GM12878 (cell line): Measurements from ENCODE around the gene RIMS1. TPM values are rescaled to one million over a fixed set of nuclear protein-coding genes. Genes with fewer than 3 reads are reported as not detected.

Experiments used
- ATAC-seq: fragments of 200-7000 bp; cut with Tn5 transposase; 3 replicates; pipeline ENCODE4 v1.9.1; 2020; ENCODE audit warnings: mild to moderate bottlenecking, moderate library complexity
- BruUV-seq: library from RNA; stranded (reverse); fragments of 400-500 nt; replicated peaks from 2 replicates; lab custom pipeline; 2021; lab: Mats Ljungman, UMichigan
- CTCF ChIA-PET: fragments of 300-600 bp; sonication (Branson Sonifier 250); formaldehyde crosslinking; extraction: SDS; loops from one replicate; lab custom pipeline; 2021; ENCODE audit warnings: inconsistent platforms; lab: Yijun Ruan, JAX
- POLR2A ChIA-PET: fragments of 350-600 bp; formaldehyde crosslinking; extraction: SDS; loops from one replicate; lab custom pipeline; 2021; ENCODE audit warnings: inconsistent platforms; lab: Charles Lee
- RAD21 ChIA-PET: fragments of 300-600 bp; sonication (Branson Sonifier 250); formaldehyde crosslinking; loops from one replicate; lab custom pipeline; 2023; ENCODE audit warnings: antibody characterized with exemption; ENCODE audit not compliant: unreplicated experiment; lab: Charles Lee
- SMC1A ChIA-PET: fragments of 300-600 bp; sonication (Branson Sonifier 250); formaldehyde crosslinking; loops from one replicate; lab custom pipeline; 2023; ENCODE audit not compliant: unreplicated experiment, uncharacterized antibody; lab: Charles Lee
- DNase-seq: peaks from one replicate; pipeline ENCODE4 v3.0.0-alpha.2; 2011; ENCODE audit warnings: low read depth, low spot score
- FAIRE-seq: peaks from 3 replicates; lab custom pipeline; 2011; peaks lifted over from hg19 to GRCh38; lab: Jason Lieb, UNC
- H2AFZ ChIP-seq: 2 replicates; pipeline ENCODE4 v1.6.0; 2011; ENCODE audit warnings: low read depth, low read length, control low read depth; ENCODE audit not compliant: control insufficient read depth
- H3K27ac ChIP-seq: 2 replicates; pipeline ENCODE4 v1.5.1; 2011; ENCODE audit warnings: control low read depth; ENCODE audit not compliant: control insufficient read depth, insufficient read depth
- H3K27me3 ChIP-seq, 2 experiments: replicated peaks in 1 of 2; 2 replicates each; pipeline versions ENCODE4 v1.6.0 to v1.6.1; 2011; ENCODE audit warnings: low read length in 1 of 2; ENCODE audit not compliant: control insufficient read depth in 2 of 2, insufficient read depth in 2 of 2
- H3K36me3 ChIP-seq, 2 experiments: 2 replicates each; pipeline ENCODE4 v1.5.1; 2011; ENCODE audit warnings: low read length in 1 of 2; ENCODE audit not compliant: control insufficient read depth in 2 of 2, insufficient read depth in 2 of 2
- H3K4me1 ChIP-seq: 2 replicates; pipeline ENCODE4 v1.6.1; 2011; ENCODE audit warnings: mild to moderate bottlenecking, low read length, moderate library complexity, mixed read lengths; ENCODE audit not compliant: control insufficient read depth, insufficient read depth
- H3K4me2 ChIP-seq: 2 replicates; pipeline ENCODE4 v1.6.0; 2011; ENCODE audit warnings: control low read depth; ENCODE audit not compliant: control insufficient read depth, insufficient read depth
- H3K4me3 ChIP-seq: fragments of 200-600 bp; sonication (generic); 2 replicates; pipeline ENCODE4 v1.5.1; 2016
- H3K79me2 ChIP-seq: 2 replicates; pipeline ENCODE4 v1.6.0; 2011; ENCODE audit warnings: low read length; ENCODE audit not compliant: control insufficient read depth, insufficient read depth
- H3K9ac ChIP-seq: 2 replicates; pipeline ENCODE4 v1.8.0; 2011; ENCODE audit warnings: low read length, control low read depth, mixed read lengths; ENCODE audit not compliant: control insufficient read depth, insufficient read depth
- H3K9me3 ChIP-seq: replicated peaks from 3 replicates; pipeline ENCODE4 v1.5.1; 2011; ENCODE audit warnings: mild to moderate bottlenecking, low read length; ENCODE audit not compliant: control insufficient read depth, insufficient read depth
- H4K20me1 ChIP-seq: 2 replicates; pipeline ENCODE4 v1.6.0; 2011; ENCODE audit not compliant: control insufficient read depth, insufficient read depth
- BACH1 ChIP-seq: fragments of 450-650 bp; IDR thresholded peaks from 2 replicates; pipeline ENCODE4 v1.6.1; 2017; ENCODE audit warnings: mild to moderate bottlenecking, borderline replicate concordance
- BCLAF1 ChIP-seq: fragments of 450-650 bp; IDR thresholded peaks from 2 replicates; pipeline ENCODE4 v1.6.1; 2017; ENCODE audit warnings: antibody characterized with exemption, mild to moderate bottlenecking, moderate library complexity
- CBX3 ChIP-seq: fragments of 200-600 bp; sonication (generic); IDR thresholded peaks from 2 replicates; pipeline ENCODE4 v1.6.1; 2016; ENCODE audit warnings: low read depth, borderline replicate concordance
- ESRRA ChIP-seq: IDR thresholded peaks from 2 replicates; pipeline ENCODE4 v1.6.1; 2012; ENCODE audit warnings: mild to moderate bottlenecking, low read length, improper control_type of control experiment
- EZH2 ChIP-seq: IDR thresholded peaks from 2 replicates; pipeline ENCODE4 v1.6.1; 2012; ENCODE audit warnings: low read depth, mild to moderate bottlenecking, control low read depth, inconsistent platforms, low read length, borderline replicate concordance; ENCODE audit not compliant: control insufficient read depth
- FOS ChIP-seq: IDR thresholded peaks from 3 replicates; pipeline ENCODE4 v1.6.1; 2011; ENCODE audit warnings: borderline replicate concordance; ENCODE audit not compliant: insufficient read length; ENCODE audit errors: extremely low read depth
- RAD51 ChIP-seq: fragments of 450-650 bp; IDR thresholded peaks from 2 replicates; pipeline ENCODE4 v1.6.1; 2016; ENCODE audit warnings: moderate library complexity, mild to moderate bottlenecking, inconsistent platforms
- RCOR1 ChIP-seq: conservative IDR thresholded peaks from 2 replicates; pipeline ENCODE4 v1.6.1; 2012; ENCODE audit warnings: low read depth, low read length, improper control_type of control experiment
- SP1 ChIP-seq: IDR thresholded peaks from one replicate; pipeline ENCODE4 v1.6.1; 2011; ENCODE audit warnings: low read depth, low read length
- SPI1 ChIP-seq: IDR thresholded peaks from 2 replicates; pipeline ENCODE4 v1.6.1; 2011; ENCODE audit warnings: low read depth, mild to moderate bottlenecking, low read length, moderate library complexity, borderline replicate concordance; ENCODE audit not compliant: insufficient read depth
- ZBTB11 ChIP-seq: fragments of 450-650 bp; formaldehyde crosslinking; IDR thresholded peaks from 2 replicates; pipeline ENCODE4 v1.5.0; 2022; ENCODE audit warnings: mild to moderate bottlenecking, missing genetic modification characterization
- ZNF592 ChIP-seq: fragments of 450-650 bp; IDR thresholded peaks from 2 replicates; pipeline ENCODE4 v1.6.1; 2017; ENCODE audit warnings: mild to moderate bottlenecking, moderate library complexity
- ZZZ3 ChIP-seq: IDR thresholded peaks from 2 replicates; pipeline ENCODE4 v1.6.1; 2011; ENCODE audit warnings: low read depth; ENCODE audit not compliant: control insufficient read depth, insufficient read length
- WGBS: methylation state at CpG from one replicate; pipeline ENCODE4 v1.1.6; 2016; ENCODE audit warnings: low lambda C conversion rate; ENCODE audit not compliant: insufficient replicate concordance, insufficient coverage; ENCODE audit errors: missing lambda C conversion rate; 5-methylcytosine and 5-hydroxymethylcytosine counted together
- in situ Hi-C: fragments of 300-500 bp; cut with MboI; formaldehyde crosslinking; loops from 9 replicates; pipeline ENCODE4 v1.14.3; 2018; ENCODE audit warnings: mixed read lengths
- intact Hi-C: fragments of 100-400 bp; cut with micrococcal nuclease; formaldehyde crosslinking; loops from one replicate; pipeline ENCODE4 v1.14.2; 2022; ENCODE audit not compliant: unreplicated experiment
- polyA plus RNA-seq, 11 experiments: library from polyadenylated mRNA; depleted of rRNA in 4 of 11; unstranded in 6 of 11; stranded (reverse) in 5 of 11; fragments of >200 nt; fragmentation: Nextera tagmentation in 4 of 11; fragmentation: Illumina TruSeq in 1 of 11; extraction: Ambion mirVana in 4 of 11; extraction: Trizol in 1 of 11; gene quantifications; 1 replicate in 1 of 11; 2 replicates in 10 of 11; pipeline versions ENCODE4 v1.2.1 to v1.2.3, GENCODE V29; 2011 to 2016; ENCODE audit warnings: inconsistent platforms in 2 of 11, missing spikeins in 2 of 11, low read depth in 1 of 11
- total RNA-seq, 4 experiments: library from RNA; depleted of rRNA in 3 of 4; stranded (reverse); fragments of >200 nt in 3 of 4; fragmentation: Illumina TruSeq in 1 of 4; extraction: Trizol in 1 of 4; gene quantifications; 2 replicates each; pipeline versions ENCODE4 v1.2.1 to v1.2.3, GENCODE V29; 2013 to 2021

Gene RIMS1
- total and polyA plus RNA-seq, 10 of the 15 experiments (the other 5 are each of a cell fraction or from before 2014, with no cell fraction given), result 0.05 to 0.76 (median 0.23) TPM

GRCh38 chr6:72322771-72323170, 436.4 kb downstream of the RIMS1 start:
- ChIA-PET POLR2A (no interaction called here), RAD21 (no interaction called here), SMC1A (no interaction called here), CTCF (no interaction called here)
- no peaks in the 10 kb centered on the region for H3K9me3 ChIP-seq
- no TSS peak for BruUV-seq
- no peaks in the 10 kb centered on the region for H3K27me3 ChIP-seq
- H3K4me2 ChIP-seq, result no peak overlapping the region
- in situ Hi-C loops (no loop called here), intact Hi-C loops (no loop called here)
- no peak for ATAC-seq
- H3K9ac ChIP-seq, result no peak overlapping the region
- no peaks in the 10 kb centered on the region for H3K36me3 ChIP-seq
- H3K27ac ChIP-seq, result no peak overlapping the region
- no peaks in the 10 kb centered on the region for H3K4me1 ChIP-seq
- H4K20me1 ChIP-seq, result no peaks in the 10 kb centered on the region
- no peak overlapping the region for H2AFZ ChIP-seq
- no peak overlapping the region for H3K4me3 ChIP-seq
- no peak for DNase-seq
- FAIRE-seq, result no peak
- WGBS, result 2% methylated on average over 2 of the region's 2 CpGs
- H3K79me2 ChIP-seq, result no peaks in the 10 kb centered on the region
- TF ChIP-seq FOS (no peak), SP1 (no peak), RCOR1 (no peak), ZBTB11 (CRISPR knock-in tag) (no peak), ESRRA (no peak), SPI1 (no peak), ZZZ3 (no peak), BCLAF1 (no peak), RAD51 (no peak), ZNF592 (no peak), EZH2 (no peak), BACH1 (no peak), CBX3 (no peak)
